HG03354 (cell line): Measurements from ENCODE around the gene GSK3A.
A peak's percentile ranks its signal among the peaks of the same experiment; 100 is the strongest.

Experiments used
- ATAC-seq: cut with Tn5 transposase; IDR thresholded peaks from one replicate; pipeline ENCODE4 v1.9.1; 2021; ENCODE audit warnings: mild to moderate bottlenecking; ENCODE audit not compliant: unreplicated experiment, poor library complexity, severe bottlenecking

Gene GSK3A

GRCh38 chr19:42207767-42208271 lies 34.6 kb downstream of the GSK3A start:
- no peak for ATAC-seq

DNA sequence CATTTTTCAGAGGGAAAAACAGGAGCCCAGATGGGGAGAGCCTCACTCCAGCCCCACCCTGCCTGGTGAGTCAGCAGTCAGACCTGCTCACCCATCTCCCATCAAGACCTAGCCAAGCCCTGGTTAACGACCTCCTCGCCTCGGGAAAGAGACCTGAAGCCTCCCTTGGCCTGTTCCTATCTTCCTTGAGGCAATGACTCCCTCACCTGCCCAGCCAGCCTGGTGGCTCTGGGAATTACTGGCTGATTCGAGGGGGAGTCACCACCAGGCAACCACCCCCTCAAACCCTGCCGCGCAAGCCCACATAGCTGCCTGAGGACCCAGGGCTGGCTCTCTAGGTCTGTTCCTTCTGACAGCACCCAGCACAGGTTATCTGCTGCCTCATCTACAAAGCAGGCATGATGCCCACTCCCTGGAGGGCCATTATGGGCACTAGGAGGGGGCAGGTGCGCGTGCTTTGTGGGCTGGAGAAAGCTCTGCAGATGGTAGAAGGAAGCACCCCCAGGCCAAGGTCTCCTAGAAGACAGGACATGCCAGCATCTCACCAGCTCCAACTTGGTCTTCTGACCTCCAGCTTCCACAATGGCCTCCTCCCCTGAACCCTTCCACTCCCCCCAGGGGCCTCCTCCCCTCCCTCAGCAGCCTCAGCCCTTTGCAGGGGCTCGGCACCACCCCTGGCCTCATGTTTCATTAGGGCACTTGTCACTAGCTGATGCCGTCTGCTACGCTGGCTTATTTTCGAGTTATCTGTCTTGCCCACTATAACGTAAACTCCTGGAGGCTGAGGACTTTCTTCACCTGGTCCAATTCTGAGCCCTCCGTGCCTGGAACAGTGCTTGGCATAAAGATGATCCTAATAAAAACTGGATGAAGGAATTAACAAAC lies 35.3 kb downstream of the GSK3A start:
- ATAC-seq: no peak

GRCh38 chr19:42204664-42205063 lies 37.7 kb downstream of the GSK3A start:
- ATAC-seq: no peak

DNA sequence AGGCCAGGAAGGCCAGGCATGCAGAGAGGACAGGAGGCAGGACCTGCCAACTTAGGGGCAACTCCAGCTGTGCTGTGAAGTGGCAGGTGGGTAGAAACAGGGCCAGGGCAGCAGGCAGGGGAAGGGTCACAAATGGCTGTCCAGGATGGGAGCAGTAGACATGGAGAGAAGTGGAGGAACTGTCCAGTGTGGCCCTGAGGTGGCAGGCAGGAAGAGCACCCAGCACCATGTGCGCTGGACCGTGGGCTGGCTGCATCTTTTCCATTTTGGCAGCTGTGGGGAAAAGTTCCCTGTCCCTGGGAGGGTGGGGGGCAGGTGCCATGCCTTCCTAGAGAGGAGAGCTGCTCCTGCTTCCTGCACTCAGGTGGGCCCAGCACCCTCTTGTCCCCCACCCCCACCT lies 38.7 kb downstream of the GSK3A start:
- ATAC-seq: no peak

- ATAC-seq: no peak
Observed at GRCh38 chr19:42202290-42202880, 40.0 kb downstream of the GSK3A start.

GRCh38 chr19:42201489-42202289 lies 40.7 kb downstream of the GSK3A start:
- ATAC-seq: no peak

DNA sequence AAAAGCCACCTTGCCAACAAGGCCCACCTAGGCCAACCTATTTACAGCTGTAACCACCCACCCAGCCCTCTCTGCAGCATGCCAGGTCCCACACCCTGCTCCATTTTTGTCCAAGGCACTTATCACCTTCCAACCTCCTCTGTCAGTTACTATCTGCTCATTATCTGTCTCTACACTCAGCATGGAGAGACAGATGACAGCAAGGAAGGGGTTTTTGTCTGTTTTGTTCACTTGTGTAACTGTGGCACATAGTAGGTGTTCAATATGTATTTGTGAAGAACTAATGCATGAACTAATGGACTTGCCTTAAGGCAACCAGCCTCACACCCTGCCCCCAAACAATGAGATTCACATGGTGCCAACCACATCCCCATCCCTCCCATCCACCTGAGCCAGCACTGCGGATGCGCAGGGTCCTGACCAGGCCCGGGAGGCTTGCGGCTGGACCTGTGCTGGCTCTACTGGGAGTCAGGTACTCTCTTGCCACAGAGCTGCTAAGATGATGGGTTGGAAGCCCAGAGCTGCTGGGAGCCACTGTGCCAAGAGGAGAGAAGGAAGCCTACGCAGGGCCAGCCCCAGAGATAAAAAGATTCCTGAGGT lies 42.2 kb downstream of the GSK3A start:
- no peak for ATAC-seq

GRCh38 chr19:42199440-42200115 lies 42.8 kb downstream of the GSK3A start:
- peak; percentile 40 for ATAC-seq

DNA sequence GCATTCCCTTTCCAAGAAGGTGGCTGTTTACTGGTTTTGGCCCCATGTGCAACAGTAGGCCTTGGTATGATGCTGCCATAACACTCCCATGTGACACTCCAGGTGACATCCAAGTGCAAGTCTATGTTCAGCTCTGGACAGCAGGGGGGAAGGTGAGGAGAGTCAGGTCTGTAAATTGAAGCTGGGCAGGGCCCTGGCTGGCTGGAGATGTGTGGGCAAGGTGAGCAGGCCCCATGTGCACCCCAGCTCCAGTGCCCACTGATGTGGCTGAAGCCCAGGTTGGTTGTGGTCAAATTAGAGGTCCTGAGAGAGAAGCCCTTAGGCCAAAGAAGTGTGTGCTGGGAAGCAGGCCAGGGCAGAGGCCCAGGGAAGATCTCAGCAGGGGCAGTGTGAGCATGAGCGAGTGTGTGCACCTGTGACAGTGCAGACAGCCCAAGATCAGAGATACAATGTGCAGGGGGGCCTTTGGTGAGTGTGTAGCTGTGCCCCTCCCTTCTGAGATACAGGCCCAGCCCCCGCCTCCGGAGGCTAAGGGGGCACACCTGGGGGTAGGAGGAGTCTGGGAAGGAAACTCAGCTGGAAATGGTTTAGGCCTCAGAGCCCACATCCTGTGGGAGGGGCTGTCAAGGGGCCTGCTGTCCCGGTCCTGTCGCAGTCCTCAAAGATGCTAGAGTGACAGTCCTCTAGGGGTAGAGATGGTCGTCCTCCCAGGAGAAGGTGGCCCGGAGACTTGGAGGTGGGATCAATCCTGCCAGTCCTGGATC lies 43.5 kb downstream of the GSK3A start:
- ATAC-seq: peak; percentile 51

GRCh38 chr19:42197375-42197817 lies 45.0 kb downstream of the GSK3A start:
- no peak for ATAC-seq

GRCh38 chr19:42196011-42197001 lies 46.1 kb downstream of the GSK3A start:
- ATAC-seq: no peak

DNA sequence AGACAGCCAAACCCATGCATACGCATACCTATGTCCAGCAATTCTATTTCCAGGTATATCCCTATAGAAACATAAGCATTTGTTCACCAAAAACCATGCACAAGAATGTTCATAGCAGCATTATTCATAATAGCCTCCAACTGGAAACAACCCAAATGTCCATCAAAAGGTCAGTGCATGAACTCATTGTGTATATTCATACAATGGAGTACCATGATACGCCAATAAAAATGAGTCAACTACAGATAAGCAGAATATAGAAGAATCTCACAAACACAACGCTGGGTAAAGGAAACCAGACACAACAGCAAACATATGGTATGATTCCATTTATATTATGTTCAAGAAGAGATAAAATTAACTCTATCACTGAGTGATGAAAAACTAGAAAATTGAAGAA lies 48.7 kb downstream of the GSK3A start:
- no peak for ATAC-seq

DNA sequence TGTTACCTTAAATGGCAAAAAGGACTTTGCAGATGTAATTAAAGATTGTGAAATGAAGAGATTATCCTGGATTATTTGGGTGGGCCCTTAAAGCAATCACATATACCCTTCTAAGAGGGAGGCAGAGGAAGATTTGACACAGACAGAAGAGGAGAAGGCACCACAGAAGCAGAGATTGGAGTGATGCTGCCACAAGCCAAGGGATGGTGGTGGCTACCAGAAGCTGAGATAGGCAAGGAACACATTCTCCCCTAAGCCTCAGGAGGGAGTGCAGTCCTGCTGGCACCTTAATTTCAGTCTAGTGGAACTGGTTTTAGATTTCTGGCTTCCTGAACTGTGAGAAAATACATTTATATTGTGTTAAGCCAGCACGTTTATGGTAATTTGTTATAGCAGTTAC lies 49.1 kb downstream of the GSK3A start:
- ATAC-seq: no peak

GRCh38 chr19:42191855-42192254 lies 50.5 kb downstream of the GSK3A start:
- ATAC-seq: no peak

GRCh38 chr19:42191330-42191729 lies 51.1 kb downstream of the GSK3A start:
- ATAC-seq: no peak

DNA sequence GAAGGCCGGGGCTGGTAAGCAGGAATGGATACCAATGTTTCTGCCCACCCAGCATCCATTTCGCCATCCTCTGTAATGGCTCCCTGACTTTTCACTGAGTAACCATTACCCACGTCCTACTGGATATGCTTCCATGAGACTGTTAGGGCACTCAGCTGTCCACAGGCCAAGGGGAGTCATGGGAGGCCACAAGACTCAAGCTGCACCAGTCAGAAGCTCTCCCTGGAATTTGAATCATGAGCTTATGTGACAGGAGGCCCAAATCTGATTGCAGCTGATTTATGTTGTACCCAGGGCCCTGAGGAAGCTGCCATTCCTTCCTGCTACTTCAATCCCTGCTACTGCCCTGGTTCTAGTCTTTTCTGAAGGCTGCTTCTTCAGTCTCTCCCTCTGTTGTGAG lies 53.3 kb downstream of the GSK3A start:
- no peak for ATAC-seq

- ATAC-seq: no peak
Observed at GRCh38 chr19:42188665-42189064, 53.7 kb downstream of the GSK3A start.

- ATAC-seq: no peak
Observed at GRCh38 chr19:42185277-42185676, 57.1 kb downstream of the GSK3A start.
